Measurements from ENCODE around the gene CDH16.
A peak's percentile ranks its signal among the peaks of the same experiment; 100 is the strongest.

CDH16 gene

GRCh38 chr16:66926171-66926947 is 7.7 kb upstream of the CDH16 start:
- DNase-seq, result no peak

DNA sequence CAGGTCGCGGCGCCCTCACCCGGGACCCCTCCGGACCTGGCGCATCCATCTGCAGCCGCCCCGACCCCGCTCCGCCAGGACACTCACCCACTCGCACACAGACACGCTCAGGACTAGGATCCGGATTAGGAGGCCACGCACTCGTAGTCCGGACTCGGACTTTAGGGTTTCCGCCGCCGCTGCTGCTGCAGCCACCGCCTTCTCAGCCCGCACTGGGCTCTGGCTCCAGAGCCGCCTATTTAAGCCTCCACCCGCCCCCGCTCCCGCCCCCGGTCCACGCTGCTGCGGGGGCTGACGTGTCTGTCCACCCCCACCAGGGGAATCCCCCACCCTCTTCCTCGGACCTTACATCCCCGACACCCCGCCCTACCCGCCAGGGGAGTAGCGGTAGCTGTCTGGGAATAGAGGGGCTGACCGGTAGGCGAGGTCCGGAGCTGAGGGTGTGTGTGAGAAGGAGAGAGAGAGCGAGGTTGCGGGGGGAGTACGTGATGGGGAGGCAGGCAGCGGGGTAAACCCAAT is 6.7 kb upstream of the CDH16 start, which contains the start of gene RRAD:
RRAD (minus strand) TSS at position 214 of the 519 bp plus-strand sequence. CDS start 356 bp downstream, outside the sequence.
- no peak for DNase-seq

- DNase-seq, result peak; percentile 58 to 71
These were observed 6.0 kb upstream of the CDH16 start for GRCh38 chr16:66924527-66925321.

DNA sequence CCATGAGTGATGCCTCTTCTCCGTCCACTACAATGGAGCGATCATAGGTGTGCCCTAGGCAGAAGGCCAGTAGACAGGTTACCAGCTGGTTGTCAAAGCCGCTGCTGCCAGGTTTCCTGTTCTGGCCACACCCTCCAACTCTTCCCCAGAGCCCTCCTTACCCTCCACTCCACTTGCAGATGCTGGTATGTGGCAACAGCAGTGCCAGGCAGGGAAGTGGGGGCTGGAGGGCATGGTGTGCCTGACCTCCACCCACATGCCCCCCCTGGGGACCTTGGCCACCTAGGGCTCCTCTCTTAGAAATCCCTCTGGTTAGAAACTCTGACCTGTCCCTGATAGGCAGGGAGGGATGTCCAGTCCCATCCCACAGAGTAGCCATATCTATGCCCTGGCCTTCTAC is 5.2 kb upstream of the CDH16 start:
- DNase-seq, result no peak

GRCh38 chr16:66923247-66923731 is 4.6 kb upstream of the CDH16 start:
- DNase-seq, result no peak

GRCh38 chr16:66921729-66922450 is 3.2 kb upstream of the CDH16 start:
- no peak for DNase-seq

- DNase-seq, result no peak
These were observed 2.4 kb upstream of the CDH16 start for GRCh38 chr16:66920924-66921680.

- DNase-seq, result no peak
These were observed 1.6 kb upstream of the CDH16 start for GRCh38 chr16:66920299-66920590.

DNA sequence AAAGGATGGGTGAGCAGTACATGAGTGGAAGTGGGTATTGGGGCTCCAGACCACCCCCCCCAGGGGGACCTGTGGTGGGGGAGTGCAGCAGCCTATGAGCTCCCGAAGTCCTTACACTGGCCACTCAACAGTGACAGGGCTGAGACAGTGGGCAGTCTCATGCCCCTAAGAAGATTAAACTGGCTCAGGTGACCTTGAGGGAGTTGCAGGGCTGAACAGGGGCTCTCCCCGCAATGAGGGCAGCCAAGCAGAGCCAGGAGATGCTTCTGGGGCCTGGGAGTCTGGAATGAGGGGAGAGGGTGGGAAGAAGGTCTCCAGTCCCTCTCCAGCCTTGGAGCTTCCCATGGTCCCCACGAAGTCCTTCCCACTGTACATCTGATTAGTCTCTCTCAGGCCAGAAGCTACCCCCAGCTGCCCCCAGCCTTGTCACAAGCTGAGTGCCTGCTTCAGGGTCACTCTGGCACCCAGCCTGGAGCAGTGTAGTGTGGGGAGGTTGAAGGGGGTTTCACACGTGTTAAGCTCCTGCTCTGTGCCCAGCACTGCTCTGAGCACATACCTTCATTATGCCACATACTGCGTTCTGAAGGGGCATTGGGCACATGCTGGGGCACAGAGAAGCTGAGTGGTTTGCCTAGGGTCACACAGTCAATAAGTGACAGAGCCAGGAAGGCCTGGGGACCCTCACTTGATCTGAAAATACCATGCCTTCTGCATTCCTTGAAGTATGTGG is 1.0 kb upstream of the CDH16 start:
- DNase-seq, result no peak

- no peak for DNase-seq
These were observed 330 bp downstream of the CDH16 start for GRCh38 chr16:66918355-66918754.

GRCh38 chr16:66917741-66918140 is 944 bp downstream of the CDH16 start:
- DNase-seq, result no peak

DNA sequence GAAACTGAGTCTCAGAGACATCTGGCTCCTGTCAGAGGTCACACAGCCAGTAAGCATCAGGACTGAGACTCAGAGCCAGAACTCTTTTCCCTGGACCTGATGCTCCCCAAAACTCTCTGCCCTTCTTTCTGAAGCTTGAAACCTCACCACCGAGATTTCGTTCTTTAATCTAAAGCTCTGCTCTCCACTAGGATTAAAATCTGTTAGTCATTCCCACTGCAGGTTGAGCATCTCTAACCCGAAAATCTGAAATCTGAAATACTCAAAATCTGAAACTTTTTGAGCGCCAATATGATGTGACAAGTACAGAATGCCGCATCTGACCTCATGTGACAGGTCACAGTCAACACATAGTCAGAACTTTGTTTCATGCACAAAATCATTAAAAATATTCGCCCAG is 2.2 kb downstream of the CDH16 start:
- DNase-seq, result no peak

GRCh38 chr16:66915041-66915440 is 3.6 kb downstream of the CDH16 start:
- DNase-seq, result no peak

DNA sequence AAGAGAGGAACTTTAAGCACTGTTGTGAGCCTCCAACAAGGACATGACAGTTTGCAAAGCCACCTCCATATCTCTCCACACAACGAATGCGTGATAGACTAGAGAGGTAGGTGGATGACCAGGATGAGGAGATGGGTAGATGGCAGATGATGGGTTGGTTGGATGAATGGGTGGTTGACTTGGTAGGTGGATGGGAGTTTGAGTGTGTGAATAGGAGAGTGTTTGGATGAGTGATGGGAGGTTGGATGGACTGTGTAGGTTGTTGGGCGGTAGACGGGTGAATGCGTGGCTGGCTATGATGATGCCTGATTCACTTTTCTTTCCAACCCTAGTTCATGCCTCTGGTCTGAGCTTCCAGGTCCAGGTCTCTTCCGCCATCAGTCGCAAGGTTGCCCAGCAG is 4.1 kb downstream of the CDH16 start:
- no peak for DNase-seq

DNA sequence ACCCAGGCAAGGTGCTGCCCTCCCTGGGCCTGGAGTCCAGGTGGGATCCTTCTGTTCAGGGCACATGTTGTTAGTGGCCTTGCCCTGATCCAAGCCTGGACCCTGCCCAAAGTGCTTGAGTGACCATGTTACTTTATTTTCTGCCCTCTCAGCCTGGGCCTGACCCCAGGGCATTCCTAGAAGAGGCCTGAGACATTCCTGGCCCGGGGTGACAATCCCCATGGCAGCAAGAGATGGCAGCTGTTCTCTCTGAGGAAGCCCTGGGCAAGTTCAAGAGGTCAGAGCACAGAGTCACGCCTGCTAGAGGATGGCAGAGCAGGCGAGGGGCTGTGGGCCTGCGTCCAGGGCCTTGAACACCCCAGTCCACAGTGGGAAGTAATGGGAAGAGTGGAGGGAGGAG is 5.0 kb downstream of the CDH16 start:
- no peak for DNase-seq

- no peak for DNase-seq
These were observed 5.6 kb downstream of the CDH16 start for GRCh38 chr16:66913081-66913480.

DNA sequence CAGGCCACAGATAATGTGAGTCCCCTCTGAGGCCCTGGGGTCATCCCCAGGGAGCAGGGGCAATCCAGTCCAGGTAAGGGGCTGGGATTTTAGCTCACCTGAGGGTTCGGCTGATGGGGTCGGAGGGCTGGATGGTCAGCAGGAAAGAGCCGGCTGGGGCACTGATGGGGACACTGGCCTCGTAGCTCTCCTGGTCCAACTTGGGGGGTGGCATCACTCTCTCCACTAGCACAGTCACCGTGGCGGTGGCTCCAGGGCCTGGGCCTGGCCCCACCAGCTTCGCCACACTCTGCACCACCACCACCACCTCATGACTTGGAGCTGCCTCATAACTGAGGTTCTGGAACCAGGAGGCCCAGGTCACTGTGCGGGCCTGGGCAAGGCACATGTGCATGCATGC is 6.9 kb downstream of the CDH16 start:
- DNase-seq, result no peak

GRCh38 chr16:66911112-66911511 is 7.6 kb downstream of the CDH16 start:
- no peak for DNase-seq

- DNase-seq, result no peak
These were observed 8.3 kb downstream of the CDH16 start for GRCh38 chr16:66910175-66910940.

DNA sequence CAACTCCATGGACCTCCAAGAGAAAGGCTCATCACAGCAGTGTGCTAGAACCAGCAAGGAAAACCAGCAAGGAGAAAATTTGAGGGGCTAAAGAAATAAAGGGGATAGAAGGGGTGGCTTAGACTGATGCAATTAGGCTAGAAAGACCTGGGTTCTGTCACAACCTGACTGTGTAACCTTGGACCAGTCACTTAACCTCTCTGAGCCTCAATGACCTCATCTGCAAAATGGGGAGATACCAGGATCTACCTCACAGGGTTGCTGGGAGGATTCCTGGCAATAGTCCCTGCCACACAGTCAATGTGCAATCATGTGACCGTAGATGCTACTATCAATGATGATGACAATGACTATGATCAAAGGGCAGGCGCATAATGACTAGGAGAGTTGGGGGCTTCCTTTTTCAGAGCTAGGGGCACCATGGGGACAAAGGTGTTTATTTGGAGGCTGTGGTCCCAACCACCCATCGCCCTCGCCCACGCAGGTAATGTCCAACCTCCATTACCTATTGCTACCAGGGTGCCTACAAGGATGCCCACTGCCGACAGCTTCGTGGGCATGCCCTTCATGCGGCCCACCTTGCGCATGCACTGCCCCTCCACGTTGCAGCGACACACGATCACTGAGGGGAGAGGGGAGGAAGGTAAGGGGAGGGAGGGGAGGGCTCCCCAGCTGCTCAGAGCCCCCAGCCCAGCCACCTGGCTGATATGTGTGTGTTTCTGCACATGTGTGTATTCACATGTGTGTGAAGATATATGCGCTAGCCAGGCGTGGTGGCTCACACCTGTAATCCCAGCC is 9.7 kb downstream of the CDH16 start:
- no peak for DNase-seq

Measured in activated T-cell treated with anti-CD3 and anti-CD28 coated beads, Interleukin-2, amount 50 U/mL, for 48 hours (primary cell).